ENCODE measurements around the gene PAK2. TPM values are rescaled to one million over a fixed set of nuclear protein-coding genes. Genes with fewer than 3 reads are reported as not detected.
A peak's percentile ranks its signal among the peaks of the same experiment; 100 is the strongest.
"Not testable (repeated sequence)": the region's sequence is repeated elsewhere in the genome, so short reads cannot be mapped to it uniquely, and the experiment has no call there.

Gene PAK2
- 10 to 100 TPM; 10.2 to 29.2 (median 28.2) TPM for polyA plus RNA-seq

DNA sequence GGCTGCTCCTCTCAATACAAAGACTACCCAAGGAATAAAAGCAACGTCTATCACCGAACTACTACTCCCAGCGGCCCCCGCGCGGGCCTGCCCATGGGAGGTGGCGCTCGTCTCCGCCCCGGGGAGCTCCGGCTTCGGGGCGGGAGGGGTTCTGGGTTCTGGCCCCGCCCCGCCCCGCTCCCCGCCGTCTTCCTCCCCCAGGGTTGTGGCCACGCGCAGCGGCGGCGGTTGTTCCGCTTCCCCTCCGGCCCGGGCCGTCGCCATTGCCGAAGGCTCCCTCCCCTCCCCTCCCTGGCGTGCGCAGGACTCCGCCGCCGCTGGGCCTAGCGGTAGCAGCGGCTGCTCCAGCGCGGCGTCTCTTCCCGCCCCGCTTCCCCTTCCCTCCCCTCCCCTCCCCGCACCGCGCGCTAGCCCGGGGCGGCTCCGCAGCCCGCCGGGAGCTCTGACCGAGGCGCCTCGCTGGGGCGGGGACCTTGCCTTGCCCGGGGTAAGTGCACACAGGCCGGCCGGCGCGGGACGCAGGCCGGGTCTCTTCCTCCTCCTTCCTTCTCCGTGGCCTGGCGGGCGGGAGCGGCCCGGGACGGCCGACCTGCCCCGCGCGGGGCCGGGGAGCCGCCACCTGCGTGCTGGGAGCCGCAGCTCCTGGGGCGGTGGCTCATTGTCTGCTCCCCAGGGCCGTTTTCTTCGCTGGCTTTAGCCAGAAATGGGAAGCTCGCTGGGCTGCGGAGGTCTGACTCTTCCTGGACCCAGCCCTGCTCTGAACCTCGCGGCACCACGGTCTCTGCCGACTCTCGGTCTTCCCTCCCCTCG, at the start of gene PAK2:
Gene PAK2 (plus strand): TSS at position 187 of the 810 bp plus-strand sequence. CDS start 42,790 bp downstream, outside the sequence.
- H3K27ac ChIP-seq (ENCODE audit: low read depth, low read length): peak within 1 kb of the TSS; percentile 86
- WGBS, 3 donors: 0 to 1% (median 0%) methylated on average over 37 to 86 of the region's 86 CpGs

DNA sequence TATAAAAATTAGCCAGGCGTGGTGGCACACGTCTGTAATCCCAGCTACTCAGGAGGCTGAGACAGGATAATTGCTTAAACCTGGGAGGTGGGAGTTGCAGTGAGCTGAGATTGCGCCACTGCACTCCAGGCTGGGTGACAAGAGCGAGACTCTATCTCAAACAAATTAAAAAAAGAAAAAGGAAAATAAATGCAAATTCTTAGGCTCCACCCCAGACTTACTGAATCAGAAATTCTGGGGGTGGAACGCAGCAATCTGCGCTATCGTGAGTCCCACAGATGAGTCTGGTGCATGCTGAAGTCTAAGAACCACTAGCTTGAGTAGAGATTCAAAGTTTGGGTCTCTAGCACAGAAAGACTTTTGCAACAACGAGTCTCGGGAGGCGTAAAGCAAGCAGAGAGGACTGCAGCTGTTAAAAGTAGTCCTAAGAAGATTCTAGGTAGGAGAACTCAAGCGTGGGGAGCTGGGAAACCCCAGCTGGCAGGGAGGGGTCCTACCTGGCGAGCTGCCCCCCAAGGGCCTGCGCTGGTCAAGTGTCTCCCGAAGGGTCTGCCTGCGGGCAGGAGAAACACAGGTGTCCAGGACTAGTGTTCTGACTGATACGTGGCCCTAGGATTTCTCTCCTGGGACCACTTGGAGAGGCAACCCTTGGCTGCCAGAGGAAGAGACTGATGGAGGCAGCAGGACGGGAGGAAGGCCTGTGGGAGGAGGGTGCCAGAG, 49.6 kb upstream of the PAK2 start:
- H3K27ac ChIP-seq (ENCODE audit: low read depth, low read length): no peak overlapping the region
- 69 to 84% (median 75%) methylated on average over 17 of the region's 17 CpGs for WGBS, 3 donors

DNA sequence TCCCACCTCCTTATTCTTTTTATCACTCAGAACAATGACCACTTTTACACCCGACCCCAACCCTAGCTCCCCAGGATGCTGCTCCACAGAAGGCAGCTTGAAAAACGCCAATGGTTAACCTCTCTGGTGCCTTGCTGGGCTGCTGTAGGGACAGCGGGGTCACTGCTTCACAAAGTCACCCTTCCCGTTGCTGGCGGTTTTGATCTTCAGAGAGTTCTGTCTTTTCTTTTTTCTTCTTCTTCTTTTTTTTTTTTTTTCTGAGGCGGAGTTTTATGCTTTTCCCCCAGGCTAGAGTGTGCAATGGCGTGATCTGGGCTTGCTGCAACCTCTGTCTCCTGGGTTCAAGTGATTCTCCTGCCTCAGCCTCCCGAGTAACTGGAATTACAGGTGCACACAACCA, 48.3 kb upstream of the PAK2 start:
- no peak overlapping the region for H3K27ac ChIP-seq (ENCODE audit: low read depth, low read length)
- 61 to 64% (median 63%) methylated on average over 8 of the region's 8 CpGs for WGBS, 3 donors

DNA sequence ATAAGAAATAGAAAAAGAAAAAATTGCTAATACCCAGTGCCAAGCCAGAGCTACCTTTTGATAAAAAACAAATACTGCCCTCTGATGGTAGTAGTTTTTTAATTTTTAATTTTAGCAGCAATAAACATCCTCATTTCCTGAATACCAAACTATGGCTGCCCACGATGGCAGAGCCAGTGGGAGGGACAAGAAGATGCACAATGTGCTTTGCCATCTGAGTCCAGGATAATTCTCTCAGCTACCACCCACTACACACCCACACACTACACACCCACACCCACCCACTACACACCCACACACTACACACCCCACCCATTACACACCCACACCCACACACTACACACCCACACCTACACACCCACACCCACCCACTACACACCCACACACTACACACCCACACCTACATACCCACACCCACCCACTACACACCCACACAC, 45.4 kb upstream of the PAK2 start:
- 0 to 13% (median 6%) methylated on average over 1 of the region's 1 CpG for WGBS, 3 donors
- no peak overlapping the region for H3K27ac ChIP-seq (ENCODE audit: low read depth, low read length)

DNA sequence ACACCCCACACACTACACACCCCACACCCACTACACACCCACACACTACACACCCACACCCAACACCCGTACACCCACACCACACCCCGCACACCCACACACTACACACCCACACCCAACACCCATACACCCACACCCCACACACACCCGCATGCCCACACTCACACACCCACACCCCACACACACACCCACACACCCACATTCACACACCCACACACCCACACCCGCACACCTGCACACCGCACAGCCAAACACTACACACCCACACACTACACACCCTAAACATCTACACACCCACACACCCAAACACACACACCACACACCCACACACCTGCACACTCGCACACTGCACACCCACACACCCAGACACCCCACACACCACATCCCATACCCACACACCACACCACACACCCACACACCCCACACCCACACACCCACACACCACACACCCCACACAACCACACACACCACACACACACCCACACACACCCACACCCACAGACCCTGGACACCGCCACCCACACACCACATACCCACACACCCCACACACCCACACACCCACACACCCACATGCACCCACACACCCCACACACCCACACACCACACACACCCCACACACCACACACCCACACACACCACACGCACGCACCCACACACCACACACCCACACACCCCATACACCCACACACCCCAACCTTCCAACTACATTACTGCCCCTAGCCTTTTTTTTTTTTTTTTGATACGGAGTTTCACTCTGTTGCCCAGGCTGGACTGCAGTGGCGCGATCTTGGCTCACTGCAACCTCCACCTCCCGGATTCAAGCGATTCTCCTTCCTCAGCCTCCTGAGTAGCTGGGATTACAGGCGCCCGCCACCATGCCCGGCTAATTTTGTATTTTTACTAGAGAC, 44.5 kb upstream of the PAK2 start:
- no peak overlapping the region for H3K27ac ChIP-seq (ENCODE audit: low read depth, low read length)
- WGBS, 3 donors: 91 to 94% (median 93%) methylated on average over 17 of the region's 17 CpGs

DNA sequence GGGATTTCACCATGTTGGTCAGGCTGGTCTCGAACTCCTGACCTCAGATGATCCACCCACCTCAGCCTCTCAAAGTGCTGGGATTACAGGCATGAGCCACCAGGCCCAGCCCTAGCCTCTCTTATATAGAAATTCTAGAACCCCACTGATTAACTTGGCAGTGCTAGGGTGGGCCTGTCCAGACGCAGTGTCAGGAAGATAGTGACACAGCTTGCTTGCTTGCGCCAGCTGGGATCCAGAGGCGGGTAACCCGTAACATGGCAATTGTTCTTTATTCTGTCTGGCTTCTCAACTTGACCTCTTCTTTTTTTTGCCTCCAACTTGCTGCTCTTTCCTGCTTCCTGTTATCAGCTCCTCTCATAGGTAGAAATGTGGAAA, 43.8 kb upstream of the PAK2 start:
- H3K27ac ChIP-seq (ENCODE audit: low read depth, low read length): no peak overlapping the region
- 83 to 93% (median 86%) methylated on average over 5 of the region's 5 CpGs for WGBS, 3 donors

DNA sequence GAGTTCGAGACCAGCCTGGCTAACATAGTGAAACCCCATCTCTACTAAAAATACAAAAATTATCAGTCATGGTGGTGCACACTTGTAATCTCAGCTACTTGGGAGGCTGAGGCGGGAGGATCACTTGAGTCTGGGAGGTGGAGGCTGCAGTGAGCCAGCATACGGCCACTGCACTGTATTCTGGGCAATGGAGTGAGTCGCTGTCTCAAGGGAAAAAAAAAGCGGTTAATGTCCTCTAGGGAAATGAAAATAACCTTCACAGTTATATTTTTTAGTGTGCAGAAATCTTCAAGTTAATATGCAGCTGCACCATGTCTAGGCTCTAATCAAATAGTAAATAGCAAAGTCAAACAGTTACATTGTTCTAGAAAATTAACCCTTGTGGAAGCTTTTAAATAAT, 42.4 kb upstream of the PAK2 start:
- no peak overlapping the region for H3K27ac ChIP-seq (ENCODE audit: low read depth, low read length)
- 57 to 87% (median 83%) methylated on average over 5 of the region's 5 CpGs for WGBS, 3 donors

DNA sequence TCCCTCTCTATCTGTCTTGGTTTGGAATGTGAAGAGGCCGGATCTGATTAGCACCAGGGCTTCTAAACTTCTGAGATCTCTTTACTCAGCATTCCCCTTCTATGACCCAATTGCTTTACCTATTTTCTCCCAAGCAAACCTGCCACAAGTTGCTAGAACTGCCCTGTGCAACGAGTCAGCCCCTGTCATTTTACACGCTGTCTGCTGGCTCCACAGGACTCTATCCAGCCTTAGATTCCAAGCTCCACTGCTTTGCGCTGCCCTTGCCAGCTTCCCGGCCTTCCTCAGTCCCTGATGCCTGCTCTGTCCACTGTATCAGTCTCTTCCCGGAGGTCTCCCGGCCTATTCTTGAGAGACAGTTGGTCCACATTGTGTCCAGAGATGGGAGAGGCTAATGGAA, 39.9 kb upstream of the PAK2 start:
- WGBS, 3 donors: 90 to 91% (median 90%) methylated on average over 7 of the region's 7 CpGs
- H3K27ac ChIP-seq (ENCODE audit: low read depth, low read length): no peak overlapping the region

DNA sequence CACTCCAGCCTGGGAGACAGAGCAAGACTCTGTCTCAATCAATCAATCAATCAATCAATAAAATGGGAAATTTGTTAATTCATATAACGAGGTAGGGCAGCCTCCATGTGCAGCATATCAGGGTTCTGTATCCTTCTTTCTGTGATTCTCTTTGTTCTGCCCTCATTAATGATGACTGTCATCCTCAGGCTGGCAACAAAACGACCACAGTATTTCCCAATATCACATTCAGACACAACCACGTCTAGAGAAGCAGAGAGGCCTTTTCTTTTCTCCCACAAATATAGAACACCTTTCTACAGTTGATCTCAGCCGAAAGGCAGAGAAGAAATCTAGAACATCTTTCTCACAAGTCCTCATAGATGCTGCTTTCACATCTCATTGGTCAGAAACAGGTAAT, 38.9 kb upstream of the PAK2 start:
- no peak overlapping the region for H3K27ac ChIP-seq (ENCODE audit: low read depth, low read length)
- WGBS, 3 donors: 60 to 77% (median 61%) methylated on average over 4 of the region's 4 CpGs

DNA sequence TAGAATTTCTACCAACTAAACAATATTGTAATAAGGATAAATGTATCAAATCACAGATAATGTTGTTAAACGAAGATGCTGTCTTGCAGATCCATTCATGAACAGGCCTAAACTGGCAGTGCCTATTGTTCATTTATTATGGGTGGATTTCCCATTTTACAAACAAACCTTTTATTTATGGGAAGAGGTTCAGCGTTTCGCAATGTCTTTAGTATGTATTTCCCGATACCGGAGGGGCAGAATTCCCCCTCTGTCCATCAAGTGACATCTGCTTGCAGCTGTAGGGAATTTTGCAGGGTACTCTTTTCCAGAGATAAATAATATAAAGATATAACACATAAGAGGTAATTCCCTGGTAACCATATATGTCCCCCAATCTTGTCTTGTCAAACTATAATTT, 33.3 kb upstream of the PAK2 start:
- WGBS, 3 donors: 67 to 84% (median 76%) methylated on average over 5 of the region's 5 CpGs
- no peak overlapping the region for H3K27ac ChIP-seq (ENCODE audit: low read depth, low read length)

DNA sequence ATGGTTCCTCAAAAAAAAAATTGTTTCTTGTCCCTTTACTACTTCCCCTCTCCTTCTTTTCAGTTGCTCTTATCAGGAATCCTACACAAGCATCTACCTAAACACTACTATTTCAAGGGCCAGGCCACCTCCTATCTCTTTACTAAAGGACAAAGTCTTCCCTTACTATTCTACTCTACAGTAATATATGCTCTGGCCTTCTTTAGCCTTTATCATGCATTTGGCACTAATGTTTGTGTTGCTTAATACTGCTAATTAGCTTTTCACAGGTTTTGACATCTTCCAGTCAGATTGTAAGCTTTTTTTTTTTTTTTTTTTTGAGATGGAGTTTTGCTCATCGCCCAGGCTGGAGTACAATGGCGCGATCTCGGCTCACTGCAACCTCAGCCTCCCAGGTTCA, 32.9 kb upstream of the PAK2 start:
- WGBS, 3 donors: 98 to 100% (median 99%) methylated on average over 4 of the region's 4 CpGs
- H3K27ac ChIP-seq (ENCODE audit: low read depth, low read length): no peak overlapping the region

DNA sequence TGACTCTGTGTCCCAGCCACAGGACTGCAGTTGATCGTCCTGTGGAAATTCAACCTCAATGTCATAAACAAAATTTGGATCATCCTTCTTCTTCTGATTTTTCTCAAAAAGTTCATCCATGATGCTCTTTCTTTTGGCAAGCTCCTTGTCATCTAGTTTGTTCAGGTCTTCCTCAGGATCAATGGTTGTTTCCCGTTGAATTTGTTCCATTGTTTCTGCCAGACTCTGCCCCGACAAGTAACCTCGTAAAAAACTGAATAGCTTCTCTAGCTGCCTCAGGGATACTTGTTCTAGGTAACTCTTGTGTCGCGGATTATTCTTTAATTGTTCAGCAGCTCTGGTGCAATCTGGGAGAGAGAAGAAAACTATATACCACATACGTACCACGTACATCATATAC, 32.1 kb upstream of the PAK2 start:
- 87 to 95% (median 89%) methylated on average over 8 of the region's 8 CpGs for WGBS, 3 donors
- no peak overlapping the region for H3K27ac ChIP-seq (ENCODE audit: low read depth, low read length)

DNA sequence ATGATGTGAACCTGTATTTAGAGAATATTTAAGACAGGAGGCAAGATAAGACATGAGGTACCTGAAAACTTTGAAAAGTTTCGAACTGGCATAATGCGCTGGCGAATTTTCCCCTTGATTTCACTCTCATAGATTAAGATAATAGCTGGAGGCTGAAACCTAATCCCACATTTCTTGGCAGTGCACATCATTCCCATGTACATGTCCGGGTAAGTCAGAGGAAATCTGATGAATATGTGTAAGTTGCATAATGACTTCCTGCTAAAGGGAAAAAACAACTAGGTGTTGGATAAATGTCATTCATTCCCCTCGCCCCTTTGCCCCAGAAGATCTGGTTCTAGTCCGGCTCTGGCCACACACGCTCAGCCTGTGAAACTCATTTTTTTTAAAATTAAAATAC, 31.2 kb upstream of the PAK2 start:
- no peak overlapping the region for H3K27ac ChIP-seq (ENCODE audit: low read depth, low read length)
- 73 to 86% (median 77%) methylated on average over 7 of the region's 7 CpGs for WGBS, 3 donors

DNA sequence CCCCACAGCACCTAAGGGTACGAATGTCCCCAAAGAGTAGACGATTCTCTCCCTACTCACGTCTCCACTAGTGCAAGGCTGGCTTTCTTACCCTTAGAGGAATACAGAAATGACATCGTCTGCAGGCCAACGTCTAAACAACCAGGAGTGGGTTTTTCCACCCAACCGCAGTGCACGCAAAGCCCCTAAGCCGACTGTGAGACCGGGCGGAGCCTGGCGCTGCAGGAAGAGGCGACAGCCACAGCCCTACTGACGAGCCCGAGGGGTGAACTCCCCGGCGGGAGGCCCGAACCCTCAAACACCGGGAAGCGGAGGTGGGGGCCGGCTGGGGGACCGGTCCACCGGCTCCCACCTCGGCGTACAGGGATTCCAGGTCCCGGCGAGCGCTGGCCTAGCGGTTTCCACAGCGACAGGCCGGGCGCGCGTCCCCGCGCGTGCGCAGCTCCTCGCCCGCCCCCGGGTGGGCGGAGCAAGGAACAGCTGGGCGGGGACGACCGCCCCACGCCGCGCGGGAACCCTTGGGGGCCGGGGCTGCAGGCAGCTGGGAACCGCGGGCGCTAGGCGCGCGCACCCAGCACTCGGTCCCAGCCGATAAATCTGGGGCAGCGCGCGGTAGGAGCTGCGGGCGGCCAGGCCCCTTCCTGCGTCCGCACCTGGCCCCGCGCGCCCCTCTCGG, 27.7 kb upstream of the PAK2 start, which contains the start of the genes CEP19 and PIGX:
Gene CEP19 (minus strand): TSS at position 413 of the 676 bp plus-strand sequence. CDS start 3,593 bp downstream, outside the sequence.
Gene PIGX (plus strand): TSS at position 540 of the 676 bp plus-strand sequence.
- H3K27ac ChIP-seq (ENCODE audit: low read depth, low read length): peak within 1 kb of the TSS; percentile 81
- WGBS, 3 donors: 0% methylated on average over 63 to 68 of the region's 68 CpGs

DNA sequence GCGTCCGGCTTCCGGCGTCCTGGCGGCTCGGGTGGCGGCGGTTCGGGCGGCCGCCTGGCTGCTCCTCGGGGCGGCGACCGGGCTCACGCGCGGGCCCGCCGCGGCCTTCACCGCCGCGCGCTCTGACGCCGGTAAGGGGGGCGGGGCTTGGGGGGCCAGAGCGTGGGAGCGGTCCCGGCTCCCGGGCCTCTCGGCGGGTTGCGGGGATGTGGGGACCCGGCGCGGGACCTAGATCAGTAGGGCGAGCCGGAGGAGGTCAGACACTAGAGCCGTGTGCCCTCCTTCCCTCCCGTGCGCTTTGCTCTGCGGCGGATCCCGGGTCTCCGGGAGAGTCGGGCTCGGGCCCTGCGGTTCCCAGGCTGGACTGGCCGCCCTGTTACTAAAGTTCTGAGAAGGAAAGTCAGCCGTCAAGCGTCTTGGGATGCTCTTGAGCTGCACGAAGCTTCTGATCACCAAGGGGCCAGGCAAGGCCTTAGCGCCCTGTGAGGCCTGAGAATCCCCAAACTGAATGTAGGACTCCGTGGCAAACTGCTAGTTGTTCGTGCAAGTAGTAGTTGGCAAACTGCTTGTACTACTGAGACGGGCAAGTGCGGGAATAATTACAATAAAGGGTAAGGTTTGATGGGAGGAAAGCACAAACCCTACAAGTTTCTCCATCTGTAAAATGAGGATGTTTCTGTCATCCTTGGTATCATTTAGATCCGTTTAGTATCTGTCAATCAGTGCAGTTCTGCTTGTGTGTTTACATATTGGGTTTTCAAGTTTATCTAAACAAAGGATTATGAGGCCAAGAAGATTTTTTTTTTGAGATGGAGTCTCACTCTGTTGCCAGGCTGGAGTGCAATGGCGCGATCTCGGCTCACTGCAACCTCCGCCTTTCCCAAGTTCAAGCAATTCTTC, 26.9 kb upstream of the PAK2 start:
- peak overlapping the region; percentile 81 for H3K27ac ChIP-seq (ENCODE audit: low read depth, low read length)
- WGBS, 3 donors: 6 to 7% (median 7%) methylated on average over 41 to 64 of the region's 64 CpGs

DNA sequence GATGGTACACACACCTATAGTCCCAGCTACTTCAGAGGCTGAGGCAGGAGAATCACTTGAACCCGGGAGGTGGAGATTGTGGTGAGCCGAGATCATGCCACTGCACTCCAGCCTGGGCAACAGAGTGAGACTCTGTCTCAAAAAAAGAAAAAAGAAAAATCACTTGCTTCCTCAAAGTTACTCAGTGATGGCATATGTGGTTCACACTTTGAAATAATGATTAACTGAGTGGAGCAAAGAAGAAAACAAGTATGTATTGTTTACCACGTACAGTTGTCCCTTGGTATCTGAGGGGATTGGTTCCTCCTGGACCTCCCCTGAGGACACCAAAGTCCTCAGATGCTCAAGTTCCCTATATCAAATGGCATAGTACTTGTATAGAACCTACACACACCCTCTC, 22.5 kb upstream of the PAK2 start:
- WGBS, 3 donors: 75 to 97% (median 95%) methylated on average over 3 of the region's 3 CpGs
- H3K27ac ChIP-seq (ENCODE audit: low read depth, low read length): not testable (repeated sequence)

DNA sequence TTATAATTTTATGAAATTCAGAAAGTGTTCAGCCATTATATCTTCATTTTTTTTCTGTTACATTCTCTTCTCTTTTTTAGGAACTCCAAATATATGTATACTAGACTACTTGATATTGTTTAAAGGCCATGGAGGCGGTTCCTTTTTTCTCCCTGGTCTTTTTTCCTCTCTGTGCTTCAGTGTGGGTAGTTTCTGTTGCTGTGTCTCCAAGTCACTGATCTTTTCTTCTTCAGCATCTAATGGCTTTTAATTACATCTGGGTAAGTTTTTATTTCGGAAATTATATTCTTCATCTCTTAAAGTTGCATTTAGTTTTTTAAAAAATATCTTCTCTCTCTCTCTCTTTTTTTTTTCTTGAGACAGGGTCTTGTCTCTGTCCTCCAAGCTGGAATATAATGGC, 18.6 kb upstream of the PAK2 start:
- no peak overlapping the region for H3K27ac ChIP-seq (ENCODE audit: low read depth, low read length)
- 44 to 98% (median 93%) methylated on average over 2 of the region's 2 CpGs for WGBS, 3 donors
